HG03520 (cell line): ENCODE results near the gene KIAA1671.

Source experiments
- ATAC-seq: cut with Tn5 transposase; IDR thresholded peaks from one replicate; pipeline ENCODE4 v1.9.1; 2021; ENCODE audit warnings: mild to moderate bottlenecking, moderate library complexity; ENCODE audit not compliant: unreplicated experiment

KIAA1671 gene

DNA sequence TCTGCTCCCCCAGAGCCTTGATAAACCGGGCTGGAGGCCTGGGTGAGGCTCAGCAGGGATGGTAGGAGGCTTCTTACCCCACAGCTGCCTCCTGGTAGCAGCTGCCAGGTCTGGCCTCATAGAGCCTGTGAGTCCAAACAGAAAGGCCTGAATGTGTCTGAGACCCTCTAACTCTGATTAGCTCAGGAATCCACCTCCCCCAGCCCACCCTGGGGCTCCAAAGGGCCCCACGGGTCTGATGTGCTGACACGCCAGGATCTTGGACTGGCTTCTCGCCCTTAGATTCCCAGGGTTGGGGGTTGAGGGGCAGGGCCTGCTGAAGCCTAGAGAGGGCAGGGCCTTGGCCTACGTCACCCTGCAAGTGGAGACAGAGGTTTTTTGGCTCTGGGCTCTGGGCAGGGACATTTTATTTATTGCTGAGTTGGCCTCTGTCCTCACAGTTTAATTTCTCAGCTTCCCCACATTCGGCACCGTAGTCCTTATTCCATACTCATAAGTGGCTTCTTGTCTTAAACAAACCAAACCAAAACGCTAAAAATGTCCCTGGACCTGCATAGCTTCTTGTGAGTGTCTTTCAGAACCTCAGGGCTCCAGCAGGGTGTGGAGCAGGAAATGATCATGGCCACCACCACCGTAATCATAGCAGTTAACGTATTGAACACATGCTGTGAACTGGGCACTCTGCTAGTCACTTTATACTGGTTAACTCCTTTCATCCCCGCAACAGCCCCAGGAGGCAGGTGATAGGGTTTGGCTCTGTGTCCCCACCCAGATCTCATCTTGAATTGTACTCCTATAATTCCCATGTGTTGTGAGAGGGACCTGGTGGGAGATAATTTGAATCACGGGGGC, 25.1 kb downstream of the KIAA1671 start:
- no peak for ATAC-seq

GRCh38 chr22:24978308-24978707, 25.8 kb downstream of the KIAA1671 start:
- ATAC-seq: no peak

GRCh38 chr22:24981066-24981465, 28.6 kb downstream of the KIAA1671 start:
- ATAC-seq: no peak

GRCh38 chr22:24981656-24982055, 29.1 kb downstream of the KIAA1671 start:
- ATAC-seq: no peak

- no peak for ATAC-seq
Observed at GRCh38 chr22:24982301-24983056, 30.0 kb downstream of the KIAA1671 start.

GRCh38 chr22:24983151-24983550, 30.6 kb downstream of the KIAA1671 start:
- ATAC-seq: no peak

GRCh38 chr22:24984122-24984521, 31.6 kb downstream of the KIAA1671 start:
- no peak for ATAC-seq

GRCh38 chr22:24985826-24986214, 33.3 kb downstream of the KIAA1671 start:
- no peak for ATAC-seq

DNA sequence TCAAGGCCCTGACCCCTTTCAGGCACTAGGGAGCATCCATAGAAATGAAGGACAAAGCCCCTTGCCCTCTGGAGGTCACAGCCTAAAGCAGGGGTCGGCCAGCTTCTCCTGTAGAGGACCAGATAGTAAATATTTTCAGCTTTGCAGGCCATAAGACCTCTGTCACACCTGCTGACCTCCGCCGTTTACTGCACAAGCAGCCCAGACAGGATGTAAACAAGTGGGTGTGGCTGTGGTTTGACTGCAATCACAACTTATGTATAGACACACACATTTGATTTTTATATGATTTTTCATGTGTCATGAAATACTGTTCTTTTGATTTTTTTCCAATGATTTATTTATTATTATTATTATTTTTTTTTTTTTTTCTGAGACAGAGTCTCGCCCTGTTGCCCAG, 34.3 kb downstream of the KIAA1671 start:
- no peak for ATAC-seq

DNA sequence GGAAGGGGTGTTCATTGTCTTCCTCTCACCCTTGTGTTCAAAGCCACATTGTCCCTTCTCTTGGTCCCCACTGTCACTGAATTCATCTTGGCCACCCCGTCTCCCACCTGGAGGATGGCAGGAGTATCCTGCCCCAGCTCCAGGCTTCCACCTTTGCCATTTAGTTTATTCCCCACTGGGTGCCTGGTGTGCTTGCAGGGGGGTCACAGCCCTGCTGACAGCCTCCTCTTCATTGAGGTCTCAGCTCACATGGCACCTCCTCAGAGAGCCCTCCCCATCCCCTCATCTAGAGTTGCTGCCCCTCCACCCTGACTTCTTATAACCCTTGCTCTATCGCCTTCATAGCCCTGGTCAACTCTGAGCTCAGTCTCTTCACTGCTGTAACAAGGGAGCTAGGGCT, 36.6 kb downstream of the KIAA1671 start:
- no peak for ATAC-seq

DNA sequence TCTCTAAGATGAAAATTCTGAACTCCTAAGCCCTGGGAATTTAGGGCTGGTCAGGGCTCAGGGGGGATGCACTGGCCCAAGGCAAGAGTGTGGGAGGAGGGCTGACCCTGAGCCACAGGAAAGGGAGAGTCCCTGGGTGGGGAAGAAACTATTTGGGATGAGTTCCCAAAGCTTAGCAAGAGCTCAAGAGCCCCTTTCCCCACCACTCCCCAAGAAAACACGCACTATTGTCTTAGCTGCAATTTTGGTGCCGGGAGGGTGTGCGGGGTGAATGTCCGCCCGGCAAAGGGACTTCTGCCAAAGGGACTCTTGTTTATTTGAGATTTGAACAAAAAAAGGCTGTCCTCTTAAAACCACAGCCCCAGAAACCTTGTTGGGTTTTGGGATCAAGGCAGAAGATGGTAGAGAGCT, 37.0 kb downstream of the KIAA1671 start:
- ATAC-seq: no peak

DNA sequence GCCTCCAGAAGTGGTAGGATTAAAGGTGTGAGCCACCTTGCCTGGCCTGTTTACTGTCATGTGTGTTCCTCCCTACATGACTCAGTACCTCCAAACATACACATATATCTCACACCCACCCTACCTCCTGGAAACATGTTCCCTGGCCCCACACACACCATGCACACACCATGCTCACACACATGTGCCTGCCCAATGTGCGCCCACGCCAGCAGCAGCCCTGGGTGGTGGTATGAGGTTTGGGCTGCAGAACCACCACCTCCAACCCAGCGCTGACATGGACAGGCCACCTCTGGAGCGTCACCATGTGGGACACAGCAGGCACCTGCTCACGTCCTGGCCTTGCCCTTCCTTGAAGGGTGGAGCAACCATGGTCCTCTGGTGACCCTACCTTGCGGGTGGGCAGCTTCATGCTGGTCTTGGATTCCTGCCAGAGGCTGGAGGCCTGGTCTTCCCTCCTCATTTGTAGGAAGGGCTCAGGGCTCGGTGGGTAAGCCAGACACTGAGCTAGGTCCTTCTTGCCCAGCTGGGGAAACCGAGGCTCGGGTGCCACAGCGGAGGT, 37.9 kb downstream of the KIAA1671 start:
- no peak for ATAC-seq

DNA sequence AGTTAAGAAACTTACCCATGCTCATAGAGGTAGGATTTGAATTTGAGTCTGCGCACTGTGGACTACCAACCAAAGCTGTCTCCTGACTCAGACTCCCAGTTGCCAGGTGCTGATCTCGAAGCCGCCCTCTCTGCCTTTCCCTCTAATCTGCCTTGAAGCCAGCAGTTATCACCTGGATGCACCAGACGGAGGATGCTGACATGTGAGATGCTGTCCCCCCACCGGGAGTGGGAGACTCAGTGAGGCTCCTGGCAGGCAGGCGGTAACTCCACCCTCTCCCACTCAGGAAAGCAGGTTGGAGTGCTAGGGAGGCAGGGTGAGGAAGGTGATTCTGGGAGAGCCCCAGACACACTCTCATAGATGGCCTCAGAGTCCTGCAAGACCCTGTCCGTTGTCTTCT, 40.4 kb downstream of the KIAA1671 start:
- no peak for ATAC-seq

GRCh38 chr22:24994070-24994763, 41.7 kb downstream of the KIAA1671 start:
- ATAC-seq: no peak

DNA sequence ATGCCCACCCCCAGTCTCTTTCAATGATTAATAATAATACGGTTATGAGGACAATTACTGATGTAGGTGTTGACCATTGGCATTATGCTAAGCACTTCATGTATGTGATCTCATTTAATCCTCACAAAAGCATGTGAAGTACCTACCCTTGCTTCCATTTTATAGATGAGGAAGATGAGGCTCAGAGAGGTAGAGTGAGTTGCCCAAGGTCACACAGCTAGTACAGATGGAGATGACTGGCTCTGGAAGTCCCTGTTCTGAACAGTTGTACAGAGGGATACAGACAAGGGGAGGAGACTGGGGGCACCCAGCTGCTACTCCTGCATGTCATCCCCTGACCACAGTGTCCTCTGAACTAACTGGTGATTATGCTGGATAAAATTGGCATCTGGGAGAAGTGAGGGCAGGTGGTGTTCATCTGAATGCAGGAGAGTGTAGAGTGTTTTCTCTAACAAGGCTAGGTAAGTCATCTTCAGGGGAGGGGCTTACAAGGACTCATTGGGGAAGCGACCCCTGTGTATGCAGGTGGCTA, 43.2 kb downstream of the KIAA1671 start:
- ATAC-seq: no peak

DNA sequence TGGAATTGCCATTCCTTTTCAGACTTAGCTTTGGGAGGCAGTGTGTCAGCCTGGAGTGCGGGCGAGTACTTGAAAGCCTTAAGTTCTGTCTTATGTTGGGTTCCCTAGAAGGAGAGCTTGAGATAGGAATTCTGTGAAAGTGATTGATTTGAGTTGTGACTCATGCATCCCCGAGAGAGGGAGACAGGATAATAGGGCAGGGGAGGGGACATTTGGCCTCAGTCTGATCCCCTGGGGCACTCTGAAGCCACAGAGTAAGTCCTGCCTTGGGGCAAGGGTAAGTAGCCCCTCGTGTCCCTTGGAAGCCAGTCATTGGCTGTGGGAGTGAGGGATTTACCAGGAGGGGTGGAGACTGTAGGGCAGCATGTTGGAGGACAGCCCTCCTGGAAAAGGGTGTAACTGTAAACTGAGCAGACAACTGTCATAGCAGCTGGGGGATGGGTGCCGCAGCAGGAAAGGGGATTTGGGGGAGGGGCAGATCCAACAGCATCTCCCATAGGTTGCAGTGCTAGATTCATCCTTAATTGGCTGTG, 44.0 kb downstream of the KIAA1671 start:
- ATAC-seq: no peak

GRCh38 chr22:24997023-24997422, 44.5 kb downstream of the KIAA1671 start:
- ATAC-seq: no peak

DNA sequence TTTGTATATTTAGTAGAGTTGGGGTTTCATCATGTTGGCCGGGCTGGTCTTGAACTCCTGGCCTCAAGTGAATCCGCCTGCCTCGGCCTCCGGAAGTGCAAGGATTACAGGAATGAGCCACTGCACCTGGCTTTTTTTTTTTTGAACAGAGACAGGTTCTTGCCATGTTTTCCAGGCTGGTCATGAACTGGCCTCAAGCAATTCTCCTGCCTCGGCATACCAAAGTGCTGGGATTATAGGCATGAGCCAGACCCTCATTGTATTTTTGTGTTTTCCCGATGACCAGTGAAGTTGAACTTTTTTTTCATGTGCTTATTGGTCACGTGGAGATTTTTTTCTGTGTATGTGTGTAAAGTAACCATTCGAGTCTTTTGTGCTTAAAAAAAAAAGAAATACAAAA, 48.2 kb downstream of the KIAA1671 start:
- no peak for ATAC-seq

- no peak for ATAC-seq
Observed at GRCh38 chr22:25002241-25002985, 49.9 kb downstream of the KIAA1671 start.

DNA sequence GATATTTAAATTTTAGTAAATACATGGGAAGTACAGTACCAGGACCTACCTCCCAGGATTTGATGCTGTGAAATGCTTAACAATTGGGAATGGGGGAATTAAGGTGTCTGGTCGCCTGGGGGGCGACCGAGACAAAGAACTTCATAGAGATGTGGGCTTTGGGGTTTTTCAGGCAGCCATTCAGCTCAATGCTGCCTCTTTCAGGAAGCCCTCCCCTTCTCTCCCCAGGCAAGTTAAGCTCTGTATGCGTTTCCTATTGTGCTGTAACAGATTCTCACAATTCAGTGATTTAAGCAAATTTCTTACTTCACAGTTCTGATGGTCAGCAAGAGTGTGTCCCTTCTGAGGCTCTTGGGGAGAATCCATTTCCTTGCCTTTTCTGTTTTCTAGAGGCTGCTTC, 53.8 kb downstream of the KIAA1671 start:
- ATAC-seq: no peak
